ENCODE results near the gene SNCB. TPM values are rescaled to one million over a fixed set of nuclear protein-coding genes. Genes with fewer than 3 reads are reported as not detected.

Gene SNCB
- total RNA-seq, 1 experiment from 2014 or later = not detected

GRCh38 chr5:176659860-176660461 lies 29.6 kb upstream of the SNCB start:
- Mint-ChIP-seq H3K27ac (ENCODE audit: unreplicated experiment) (no peak overlapping the region), H3K4me3 (ENCODE audit: low read depth, unreplicated experiment) (no peak overlapping the region), H3K4me1 (ENCODE audit: low read depth, unreplicated experiment) (peaks cover 19% of the 10 kb centered on the region), H3K9me3 (ENCODE audit: low read depth, unreplicated experiment) (no peaks in the 10 kb centered on the region), H3K36me3 (ENCODE audit: insufficient read depth, unreplicated experiment) (peaks cover 27% of the 10 kb centered on the region), H3K27me3 (ENCODE audit: unreplicated experiment) (peaks cover 16% of the 10 kb centered on the region)
- intact Hi-C loops (cut with micrococcal nuclease; ENCODE audit: unreplicated experiment) = loop anchor here (2.0 to 5.0 kb wide), 5 partner anchors 85 to 453 kb away; no protein-coding TSS in a partner anchor
- no peak for TF ChIP-seq CTCF (IDR thresholded peaks at IDR 0.05; ENCODE audit: unreplicated experiment)
- DNase-seq = no peak
- CTCF ChIA-PET = interaction anchor here (0.5 to 4.0 kb wide), 35 partner anchors 9 to 454 kb away, joined by 3 to 40 read pairs (median 5); partner anchors contain the start of genes FGFR4, TSPAN17, UIMC1 and UNC5A
- no TSS peak for BruUV-seq (replicated peaks)

- intact Hi-C loops (cut with micrococcal nuclease; ENCODE audit: unreplicated experiment) = loop anchor here (2.0 kb wide), 1 partner anchor 153 kb away; no protein-coding TSS in a partner anchor
- Mint-ChIP-seq H3K36me3 (ENCODE audit: insufficient read depth, unreplicated experiment) (peaks cover 27% of the 10 kb centered on the region), H3K4me1 (ENCODE audit: low read depth, unreplicated experiment) (peaks cover 19% of the 10 kb centered on the region), H3K27me3 (ENCODE audit: unreplicated experiment) (peaks cover 12% of the 10 kb centered on the region), H3K4me3 (ENCODE audit: low read depth, unreplicated experiment) (peak overlapping the region; percentile 57), H3K9me3 (ENCODE audit: low read depth, unreplicated experiment) (no peaks in the 10 kb centered on the region), H3K27ac (ENCODE audit: unreplicated experiment) (peak overlapping the region; percentile 66)
- no peak for DNase-seq
- CTCF ChIA-PET = interaction anchor here (0.6 to 4.0 kb wide), 7 partner anchors 12 to 685 kb away, joined by 3 to 40 read pairs (median 9); partner anchors contain the start of gene TSPAN17
- no TSS peak for BruUV-seq (replicated peaks)
- no peak for TF ChIP-seq CTCF (IDR thresholded peaks at IDR 0.05; ENCODE audit: unreplicated experiment)
Observed at GRCh38 chr5:176659512-176659839, 29.1 kb upstream of the SNCB start.

GRCh38 chr5:176658817-176659511 lies 28.6 kb upstream of the SNCB start:
- Mint-ChIP-seq H3K4me3 (ENCODE audit: low read depth, unreplicated experiment) (peak overlapping the region; percentile 57), H3K27me3 (ENCODE audit: unreplicated experiment) (peaks cover 6% of the 10 kb centered on the region)

More at GRCh38 chr5:176658817-176659511, 28.6 kb upstream of the SNCB start:
- Mint-ChIP-seq H3K36me3 (ENCODE audit: insufficient read depth, unreplicated experiment) (peaks cover 27% of the 10 kb centered on the region), H3K9me3 (ENCODE audit: low read depth, unreplicated experiment) (no peaks in the 10 kb centered on the region), H3K27ac (ENCODE audit: unreplicated experiment) (peak overlapping the region; percentile 66), H3K4me1 (ENCODE audit: low read depth, unreplicated experiment) (peaks cover 19% of the 10 kb centered on the region)
- peak; percentile 32 for DNase-seq
- intact Hi-C loops (cut with micrococcal nuclease; ENCODE audit: unreplicated experiment) = loop anchor here (2.0 kb wide), 1 partner anchor 154 kb away; no protein-coding TSS in a partner anchor
- CTCF ChIA-PET = interaction anchor here (0.6 to 4.0 kb wide), 8 partner anchors 11 to 685 kb away, joined by 3 to 40 read pairs (median 6); partner anchors contain the start of gene TSPAN17
- no TSS peak for BruUV-seq (replicated peaks)
- no peak for TF ChIP-seq CTCF (IDR thresholded peaks at IDR 0.05; ENCODE audit: unreplicated experiment)

Data from Calu3 (cell line).